ENCODE results near the gene GPER1.
A peak's percentile ranks its signal among the peaks of the same experiment; 100 is the strongest.

Gene GPER1

DNA sequence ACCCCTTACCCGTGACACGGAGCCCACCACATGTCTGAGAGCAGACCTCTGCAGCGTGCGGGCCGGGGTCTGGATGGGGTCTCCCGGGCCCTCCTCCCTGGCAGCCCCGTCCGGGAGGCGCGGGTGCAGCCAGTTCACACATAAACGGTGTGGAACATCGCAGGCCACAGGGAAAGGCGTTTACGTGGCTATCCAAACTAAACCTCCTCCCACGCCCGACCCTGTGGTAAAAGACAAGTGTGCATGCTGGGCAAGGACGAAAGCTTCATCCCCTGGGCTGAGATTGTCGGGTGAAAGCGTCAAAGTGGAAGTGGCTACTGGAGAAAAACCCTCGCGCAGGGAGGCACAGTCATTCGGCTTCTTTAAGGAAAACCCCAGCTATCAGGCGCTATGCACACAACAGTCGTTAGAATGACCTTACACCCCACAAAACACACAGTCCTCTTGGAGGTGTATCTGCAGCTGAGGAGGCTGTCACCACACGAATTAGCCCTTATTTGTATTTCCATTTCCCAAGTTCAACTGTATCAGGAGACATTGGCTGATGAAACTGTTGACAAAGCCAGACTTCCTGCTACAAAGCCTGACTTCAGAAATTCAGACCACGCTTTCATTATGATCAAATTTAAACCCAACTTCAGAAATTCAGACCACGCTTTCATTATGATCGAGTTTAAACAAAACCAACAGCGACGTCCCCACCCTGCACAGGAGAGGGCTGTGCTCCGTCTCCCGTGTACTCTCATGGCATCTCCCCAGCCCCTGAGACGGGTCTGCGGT lies 15.3 kb downstream of the GPER1 start:
- Histone ChIP-seq H3K9ac (ENCODE audit: low read depth in 1 of 2, low read length in 2 of 2) (no peak overlapping the region), H3K27me3 (ENCODE audit: control insufficient read depth in 2 of 2, insufficient read depth in 2 of 2, low read length in 2 of 2) (no peaks in the 10 kb centered on the region), H3K4me1 (ENCODE audit: control insufficient read depth in 2 of 2, insufficient read depth in 2 of 2, low read length in 2 of 2) (peaks cover 0 to 4% of the 10 kb centered on the region in 2 donors), H3K36me3 (ENCODE audit: control insufficient read depth in 2 of 2, insufficient read depth in 2 of 2, low read length in 2 of 2) (peaks cover 0 to 6% of the 10 kb centered on the region in 2 donors), H3K4me3 (ENCODE audit: low read length in 2 of 2) (peak overlapping the region in 1 of 2 donors; percentile 37), H3K9me3 (ENCODE audit: control insufficient read depth in 2 of 2, low read length in 2 of 2) (no peaks in the 10 kb centered on the region), H3K27ac (ENCODE audit: low read depth in 2 of 2, low read length in 2 of 2) (no peak overlapping the region)

DNA sequence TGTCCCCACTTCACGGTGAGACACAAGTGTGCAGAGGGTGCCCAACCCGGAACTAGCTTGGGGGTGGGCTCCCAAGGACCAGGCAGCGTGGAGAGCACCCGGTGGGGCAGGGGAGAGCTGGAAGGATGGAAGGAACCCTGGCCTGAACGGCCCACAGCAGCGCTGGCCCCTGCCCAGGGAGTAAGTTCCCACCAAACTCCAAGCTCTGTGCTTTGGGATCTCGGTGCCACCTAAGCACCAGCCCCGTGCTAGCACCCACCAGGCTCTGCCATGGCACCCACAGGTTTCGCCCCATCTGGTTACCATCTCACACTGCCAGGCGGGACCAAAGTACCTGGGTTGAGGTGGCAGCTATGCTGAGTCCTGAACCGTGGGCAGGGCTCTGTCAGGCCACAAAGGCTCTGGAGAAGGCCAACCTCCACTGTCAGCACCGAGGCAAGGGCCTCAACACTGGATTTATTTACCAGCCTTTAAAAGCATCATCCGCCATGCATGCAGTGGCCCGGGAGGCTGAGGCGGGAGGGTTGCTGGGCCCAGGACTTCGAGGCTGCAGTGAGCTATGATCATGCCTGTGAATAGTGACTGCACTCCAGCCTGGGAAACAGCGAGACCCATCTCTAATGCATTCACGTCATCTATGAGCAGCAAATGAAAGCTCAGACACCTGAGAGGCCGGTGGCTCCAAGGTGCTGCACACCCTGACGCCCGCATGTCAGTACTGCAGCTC lies 16.0 kb downstream of the GPER1 start:
- Histone ChIP-seq H3K36me3 (ENCODE audit: control insufficient read depth in 2 of 2, insufficient read depth in 2 of 2, low read length in 2 of 2) (peaks cover 0 to 2% of the 10 kb centered on the region in 2 donors), H3K9me3 (ENCODE audit: control insufficient read depth in 2 of 2, low read length in 2 of 2) (no peaks in the 10 kb centered on the region), H3K9ac (ENCODE audit: low read depth in 1 of 2, low read length in 2 of 2) (no peak overlapping the region), H3K27ac (ENCODE audit: low read depth in 2 of 2, low read length in 2 of 2) (no peak overlapping the region), H3K4me1 (ENCODE audit: control insufficient read depth in 2 of 2, insufficient read depth in 2 of 2, low read length in 2 of 2) (peaks cover 0 to 4% of the 10 kb centered on the region in 2 donors), H3K4me3 (ENCODE audit: low read length in 2 of 2) (no peak overlapping the region), H3K27me3 (ENCODE audit: control insufficient read depth in 2 of 2, insufficient read depth in 2 of 2, low read length in 2 of 2) (no peaks in the 10 kb centered on the region)

DNA sequence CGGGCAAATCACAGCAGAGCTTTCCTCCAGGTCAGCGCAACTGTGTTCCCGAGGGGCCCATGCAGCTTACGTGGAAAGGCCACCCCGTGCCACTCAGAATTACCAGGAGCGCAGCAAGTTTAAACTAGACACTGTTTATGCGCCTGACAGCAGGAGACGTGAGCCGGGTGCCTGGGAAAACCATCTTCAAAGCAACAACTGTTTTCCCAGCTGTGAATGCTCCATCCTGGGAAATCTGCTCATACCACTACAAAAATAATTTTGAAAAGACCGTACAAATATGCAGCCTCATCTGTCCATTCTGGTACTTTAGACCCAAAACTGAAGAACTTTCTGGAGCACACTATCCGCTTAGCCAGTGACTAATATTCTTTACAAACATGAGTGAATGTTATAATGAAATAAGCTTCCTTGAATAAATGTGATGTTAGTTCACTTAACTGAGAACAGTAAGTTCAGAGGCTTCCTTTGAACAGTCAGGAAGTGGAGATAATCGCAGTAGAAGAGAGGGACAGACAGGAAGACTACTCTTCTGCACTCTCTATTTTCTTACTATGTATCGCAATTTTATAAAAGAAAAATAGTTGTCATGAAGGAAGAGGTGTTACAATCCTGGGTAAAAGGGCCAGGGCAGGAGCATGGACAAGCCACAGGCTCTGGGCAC lies 16.7 kb downstream of the GPER1 start:
- Histone ChIP-seq H3K9me3 (ENCODE audit: control insufficient read depth in 2 of 2, low read length in 2 of 2) (no peaks in the 10 kb centered on the region), H3K4me1 (ENCODE audit: control insufficient read depth in 2 of 2, insufficient read depth in 2 of 2, low read length in 2 of 2) (peaks cover 0 to 4% of the 10 kb centered on the region in 2 donors), H3K4me3 (ENCODE audit: low read length in 2 of 2) (no peak overlapping the region), H3K36me3 (ENCODE audit: control insufficient read depth in 2 of 2, insufficient read depth in 2 of 2, low read length in 2 of 2) (peaks cover 0 to 1% of the 10 kb centered on the region in 2 donors), H3K27ac (ENCODE audit: low read depth in 2 of 2, low read length in 2 of 2) (no peak overlapping the region), H3K27me3 (ENCODE audit: control insufficient read depth in 2 of 2, insufficient read depth in 2 of 2, low read length in 2 of 2) (no peaks in the 10 kb centered on the region), H3K9ac (ENCODE audit: low read depth in 1 of 2, low read length in 2 of 2) (no peak overlapping the region)

- Histone ChIP-seq H3K27ac (ENCODE audit: low read depth in 2 of 2, low read length in 2 of 2) (no peak overlapping the region), H3K9ac (ENCODE audit: low read depth in 1 of 2, low read length in 2 of 2) (no peak overlapping the region), H3K4me1 (ENCODE audit: control insufficient read depth in 2 of 2, insufficient read depth in 2 of 2, low read length in 2 of 2) (peaks cover 0 to 4% of the 10 kb centered on the region in 2 donors)
These were observed 17.3 kb downstream of the GPER1 start for GRCh38 chr7:1105189-1105588.

DNA sequence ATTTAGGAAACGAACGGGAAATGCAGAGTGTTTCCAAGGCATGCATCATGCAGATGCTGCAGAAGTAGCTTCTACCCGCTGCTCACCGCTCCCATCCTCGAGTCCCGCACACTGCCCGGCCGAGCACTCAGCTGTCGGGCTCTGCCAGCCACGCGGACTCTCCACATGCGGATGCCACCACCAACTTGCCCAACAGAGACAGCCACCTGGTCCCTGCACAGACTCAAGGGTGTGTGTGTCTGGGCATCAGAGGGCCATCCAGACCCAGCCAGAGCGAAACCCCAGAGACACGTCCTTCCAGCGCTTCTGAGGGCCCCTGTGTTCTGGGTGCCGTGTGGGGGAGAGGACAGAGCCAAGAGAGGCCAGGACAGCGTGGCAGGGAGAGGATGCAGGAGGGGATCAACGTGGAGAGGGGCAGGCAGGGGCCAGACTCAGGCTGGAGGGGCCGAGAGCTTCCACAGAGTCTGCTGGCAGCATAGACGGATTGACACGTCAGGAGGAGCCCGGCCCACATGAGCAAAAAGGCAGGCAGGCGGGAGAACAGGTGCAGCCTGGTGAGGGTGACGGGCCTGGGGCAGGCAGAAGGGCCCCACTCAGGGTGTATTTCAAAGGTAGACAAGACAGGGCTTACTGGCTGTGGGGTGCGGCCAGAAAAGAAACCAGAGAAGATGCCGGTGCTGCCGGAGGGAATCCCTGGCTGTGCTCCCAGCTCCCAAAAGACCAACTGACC lies 18.3 kb downstream of the GPER1 start:
- H3K27me3 ChIP-seq (ENCODE audit: control insufficient read depth in 2 of 2, insufficient read depth in 2 of 2, low read length in 2 of 2) = no peaks in the 10 kb centered on the region
- H3K9ac ChIP-seq (ENCODE audit: low read depth in 1 of 2, low read length in 2 of 2) = no peak overlapping the region
- H3K4me3 ChIP-seq (ENCODE audit: low read length in 2 of 2) = no peak overlapping the region
- H3K36me3 ChIP-seq (ENCODE audit: control insufficient read depth in 2 of 2, insufficient read depth in 2 of 2, low read length in 2 of 2) = no peaks in the 10 kb centered on the region
- peaks cover 0 to 4% of the 10 kb centered on the region in 2 donors for H3K4me1 ChIP-seq (ENCODE audit: control insufficient read depth in 2 of 2, insufficient read depth in 2 of 2, low read length in 2 of 2)
- no peak overlapping the region for H3K27ac ChIP-seq (ENCODE audit: low read depth in 2 of 2, low read length in 2 of 2)
- no peaks in the 10 kb centered on the region for H3K9me3 ChIP-seq (ENCODE audit: control insufficient read depth in 2 of 2, low read length in 2 of 2)

More at GRCh38 chr7:1105189-1105588, 17.3 kb downstream of the GPER1 start:
- Histone ChIP-seq H3K27me3 (ENCODE audit: control insufficient read depth in 2 of 2, insufficient read depth in 2 of 2, low read length in 2 of 2) (no peaks in the 10 kb centered on the region), H3K4me3 (ENCODE audit: low read length in 2 of 2) (no peak overlapping the region), H3K36me3 (ENCODE audit: control insufficient read depth in 2 of 2, insufficient read depth in 2 of 2, low read length in 2 of 2) (no peaks in the 10 kb centered on the region), H3K9me3 (ENCODE audit: control insufficient read depth in 2 of 2, low read length in 2 of 2) (no peaks in the 10 kb centered on the region)

GRCh38 chr7:1106793-1107421 lies 19.0 kb downstream of the GPER1 start:
- Histone ChIP-seq H3K4me3 (ENCODE audit: low read length in 2 of 2) (no peak overlapping the region), H3K4me1 (ENCODE audit: control insufficient read depth in 2 of 2, insufficient read depth in 2 of 2, low read length in 2 of 2) (peaks cover 0 to 4% of the 10 kb centered on the region in 2 donors), H3K9me3 (ENCODE audit: control insufficient read depth in 2 of 2, low read length in 2 of 2) (no peaks in the 10 kb centered on the region), H3K27me3 (ENCODE audit: control insufficient read depth in 2 of 2, insufficient read depth in 2 of 2, low read length in 2 of 2) (no peaks in the 10 kb centered on the region), H3K36me3 (ENCODE audit: control insufficient read depth in 2 of 2, insufficient read depth in 2 of 2, low read length in 2 of 2) (no peaks in the 10 kb centered on the region), H3K27ac (ENCODE audit: low read depth in 2 of 2, low read length in 2 of 2) (no peak overlapping the region), H3K9ac (ENCODE audit: low read depth in 1 of 2, low read length in 2 of 2) (no peak overlapping the region)

DNA sequence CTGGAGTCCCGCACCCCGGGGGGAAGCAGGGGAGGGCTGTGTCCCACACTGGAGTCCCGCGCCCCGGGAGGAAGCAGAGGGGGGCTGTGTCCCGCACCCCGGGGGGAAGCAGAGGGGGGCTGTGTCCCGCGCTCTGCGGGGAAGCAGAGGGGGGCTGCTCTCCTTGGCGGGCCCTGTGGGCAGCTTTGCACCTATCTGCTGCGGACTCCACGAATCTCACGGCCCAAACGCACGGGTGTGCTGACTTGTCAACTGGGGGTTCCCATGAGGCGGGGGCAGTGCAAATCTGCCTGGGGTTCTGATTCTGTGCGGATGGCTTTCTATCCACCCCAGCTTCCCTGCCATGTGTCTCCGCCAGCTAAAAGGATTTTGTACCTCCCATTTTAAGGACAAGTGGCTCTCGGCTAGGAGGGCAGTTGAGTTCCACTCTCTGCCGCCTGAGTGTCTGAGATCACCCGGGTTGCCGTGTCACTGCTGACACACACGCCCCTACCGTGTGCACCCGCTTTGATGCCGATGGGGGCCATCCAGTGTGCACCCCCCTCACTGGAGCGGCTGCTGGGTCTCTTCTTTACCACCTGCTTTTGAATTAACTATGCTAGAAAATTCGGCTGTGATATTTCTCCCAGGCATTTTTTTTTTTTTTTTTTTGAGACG lies 20.5 kb downstream of the GPER1 start:
- Histone ChIP-seq H3K36me3 (ENCODE audit: control insufficient read depth in 2 of 2, insufficient read depth in 2 of 2, low read length in 2 of 2) (no peaks in the 10 kb centered on the region), H3K27me3 (ENCODE audit: control insufficient read depth in 2 of 2, insufficient read depth in 2 of 2, low read length in 2 of 2) (no peaks in the 10 kb centered on the region)

GRCh38 chr7:1109581-1110310 lies 21.8 kb downstream of the GPER1 start:
- no peak overlapping the region for H3K9ac ChIP-seq (ENCODE audit: low read depth in 1 of 2, low read length in 2 of 2)
- no peaks in the 10 kb centered on the region for H3K4me1 ChIP-seq (ENCODE audit: control insufficient read depth in 2 of 2, insufficient read depth in 2 of 2, low read length in 2 of 2)
- H3K9me3 ChIP-seq (ENCODE audit: control insufficient read depth in 2 of 2, low read length in 2 of 2) = no peaks in the 10 kb centered on the region
- H3K4me3 ChIP-seq (ENCODE audit: low read length in 2 of 2) = no peak overlapping the region
- H3K27ac ChIP-seq (ENCODE audit: low read depth in 2 of 2, low read length in 2 of 2) = no peak overlapping the region
- no peaks in the 10 kb centered on the region for H3K36me3 ChIP-seq (ENCODE audit: control insufficient read depth in 2 of 2, insufficient read depth in 2 of 2, low read length in 2 of 2)
- no peaks in the 10 kb centered on the region for H3K27me3 ChIP-seq (ENCODE audit: control insufficient read depth in 2 of 2, insufficient read depth in 2 of 2, low read length in 2 of 2)

More for the DNA sequence above, 20.5 kb downstream of the GPER1 start:
- Histone ChIP-seq H3K4me3 (ENCODE audit: low read length in 2 of 2) (no peak overlapping the region), H3K9me3 (ENCODE audit: control insufficient read depth in 2 of 2, low read length in 2 of 2) (no peaks in the 10 kb centered on the region), H3K27ac (ENCODE audit: low read depth in 2 of 2, low read length in 2 of 2) (no peak overlapping the region), H3K4me1 (ENCODE audit: control insufficient read depth in 2 of 2, insufficient read depth in 2 of 2, low read length in 2 of 2) (peaks cover 0 to 4% of the 10 kb centered on the region in 2 donors), H3K9ac (ENCODE audit: low read depth in 1 of 2, low read length in 2 of 2) (no peak overlapping the region)

GRCh38 chr7:1110358-1110757 lies 22.4 kb downstream of the GPER1 start:
- Histone ChIP-seq H3K4me3 (ENCODE audit: low read length in 2 of 2) (no peak overlapping the region), H3K27ac (ENCODE audit: low read depth in 2 of 2, low read length in 2 of 2) (no peak overlapping the region), H3K36me3 (ENCODE audit: control insufficient read depth in 2 of 2, insufficient read depth in 2 of 2, low read length in 2 of 2) (no peaks in the 10 kb centered on the region), H3K9me3 (ENCODE audit: control insufficient read depth in 2 of 2, low read length in 2 of 2) (no peaks in the 10 kb centered on the region), H3K9ac (ENCODE audit: low read depth in 1 of 2, low read length in 2 of 2) (no peak overlapping the region), H3K27me3 (ENCODE audit: control insufficient read depth in 2 of 2, insufficient read depth in 2 of 2, low read length in 2 of 2) (no peaks in the 10 kb centered on the region), H3K4me1 (ENCODE audit: control insufficient read depth in 2 of 2, insufficient read depth in 2 of 2, low read length in 2 of 2) (no peaks in the 10 kb centered on the region)

Measured in mucosa of rectum (tissue), 2 donors.